ENCODE data around the gene GNA14.
"Not testable (repeated sequence)": the region's sequence is repeated elsewhere in the genome, so short reads cannot be mapped to it uniquely, and the experiment has no call there.

GNA14 gene

GRCh38 chr9:77661566-77662085 lies 13.5 kb upstream of the GNA14 start:
- no peaks in the 10 kb centered on the region for H3K36me3 Mint-ChIP-seq (ENCODE audit: low read depth)
- H3K4me1 Mint-ChIP-seq (ENCODE audit: low read depth): peaks cover 1% of the 10 kb centered on the region
- H3K4me3 Mint-ChIP-seq: no peak overlapping the region
- H3K27me3 Mint-ChIP-seq: peaks cover under 1% of the 10 kb centered on the region
- no peaks in the 10 kb centered on the region for H3K9me3 Mint-ChIP-seq
- DNase-seq: no peak
- H3K27ac Mint-ChIP-seq: no peak overlapping the region

GRCh38 chr9:77659926-77660325 lies 11.8 kb upstream of the GNA14 start:
- Mint-ChIP-seq H3K4me3 (no peak overlapping the region), H3K36me3 (ENCODE audit: low read depth) (no peaks in the 10 kb centered on the region), H3K9me3 (no peaks in the 10 kb centered on the region), H3K27ac (no peak overlapping the region), H3K27me3 (peaks cover 5% of the 10 kb centered on the region), H3K4me1 (ENCODE audit: low read depth) (peaks cover 1% of the 10 kb centered on the region)
- DNase-seq: no peak

GRCh38 chr9:77651203-77651602 lies 3.1 kb upstream of the GNA14 start:
- Mint-ChIP-seq H3K27me3 (peaks cover 40% of the 10 kb centered on the region), H3K4me1 (ENCODE audit: low read depth) (peaks cover 16% of the 10 kb centered on the region), H3K9me3 (no peaks in the 10 kb centered on the region), H3K27ac (no peak overlapping the region), H3K4me3 (no peak overlapping the region), H3K36me3 (ENCODE audit: low read depth) (no peaks in the 10 kb centered on the region)
- no peak for DNase-seq

- peaks cover 54% of the 10 kb centered on the region for H3K27me3 Mint-ChIP-seq
- H3K36me3 Mint-ChIP-seq (ENCODE audit: low read depth): no peaks in the 10 kb centered on the region
- no peaks in the 10 kb centered on the region for H3K9me3 Mint-ChIP-seq
- H3K4me3 Mint-ChIP-seq: peak overlapping the region; percentile 70
- DNase-seq: no peak
- peaks cover 16% of the 10 kb centered on the region for H3K4me1 Mint-ChIP-seq (ENCODE audit: low read depth)
- no peak overlapping the region for H3K27ac Mint-ChIP-seq
These were observed 1.1 kb upstream of the GNA14 start for GRCh38 chr9:77649109-77649812.

GRCh38 chr9:77647267-77648233 lies 572 bp downstream of the GNA14 start:
- H3K36me3 Mint-ChIP-seq (ENCODE audit: low read depth): no peaks in the 10 kb centered on the region
- DNase-seq: peak; percentile 35
- peak overlapping the region; percentile 70 for H3K4me3 Mint-ChIP-seq
- H3K27me3 Mint-ChIP-seq: peaks cover 60% of the 10 kb centered on the region
- H3K9me3 Mint-ChIP-seq: no peaks in the 10 kb centered on the region
- H3K27ac Mint-ChIP-seq: no peak overlapping the region
- H3K4me1 Mint-ChIP-seq (ENCODE audit: low read depth): peaks cover 16% of the 10 kb centered on the region

- H3K27me3 Mint-ChIP-seq: peaks cover 56% of the 10 kb centered on the region
- DNase-seq: no peak
- no peak overlapping the region for H3K27ac Mint-ChIP-seq
- H3K4me1 Mint-ChIP-seq (ENCODE audit: low read depth): peaks cover 14% of the 10 kb centered on the region
- no peaks in the 10 kb centered on the region for H3K9me3 Mint-ChIP-seq
- no peaks in the 10 kb centered on the region for H3K36me3 Mint-ChIP-seq (ENCODE audit: low read depth)
- H3K4me3 Mint-ChIP-seq: no peak overlapping the region
These were observed 4.3 kb downstream of the GNA14 start for GRCh38 chr9:77643871-77644270.

GRCh38 chr9:77640741-77641580 lies 7.2 kb downstream of the GNA14 start:
- Mint-ChIP-seq H3K4me1 (ENCODE audit: low read depth) (no peaks in the 10 kb centered on the region), H3K9me3 (no peaks in the 10 kb centered on the region), H3K27ac (no peak overlapping the region), H3K36me3 (ENCODE audit: low read depth) (no peaks in the 10 kb centered on the region), H3K4me3 (no peak overlapping the region), H3K27me3 (peaks cover 30% of the 10 kb centered on the region)
- no peak for DNase-seq

- no peaks in the 10 kb centered on the region for H3K27me3 Mint-ChIP-seq
- no peaks in the 10 kb centered on the region for H3K36me3 Mint-ChIP-seq (ENCODE audit: low read depth)
- peaks cover 2% of the 10 kb centered on the region for H3K9me3 Mint-ChIP-seq
- no peak overlapping the region for H3K4me3 Mint-ChIP-seq
- no peak overlapping the region for H3K27ac Mint-ChIP-seq
- no peak for DNase-seq
- no peaks in the 10 kb centered on the region for H3K4me1 Mint-ChIP-seq (ENCODE audit: low read depth)
These were observed 15.5 kb downstream of the GNA14 start for GRCh38 chr9:77632652-77633051.

- H3K4me3 Mint-ChIP-seq; H3K4me1 Mint-ChIP-seq (ENCODE audit: low read depth); H3K27ac Mint-ChIP-seq; H3K27me3 Mint-ChIP-seq; DNase-seq; H3K36me3 Mint-ChIP-seq (ENCODE audit: low read depth); H3K9me3 Mint-ChIP-seq: not testable (repeated sequence)
These were observed 19.3 kb downstream of the GNA14 start for GRCh38 chr9:77628864-77629263.

GRCh38 chr9:77616191-77616590 lies 31.9 kb downstream of the GNA14 start:
- H3K9me3 Mint-ChIP-seq: no peaks in the 10 kb centered on the region
- no peak overlapping the region for H3K4me3 Mint-ChIP-seq
- DNase-seq: no peak
- H3K36me3 Mint-ChIP-seq (ENCODE audit: low read depth): no peaks in the 10 kb centered on the region
- no peaks in the 10 kb centered on the region for H3K4me1 Mint-ChIP-seq (ENCODE audit: low read depth)
- no peaks in the 10 kb centered on the region for H3K27me3 Mint-ChIP-seq
- H3K27ac Mint-ChIP-seq: no peak overlapping the region

GRCh38 chr9:77614645-77615044 lies 33.5 kb downstream of the GNA14 start:
- no peaks in the 10 kb centered on the region for H3K4me1 Mint-ChIP-seq (ENCODE audit: low read depth)
- no peak overlapping the region for H3K4me3 Mint-ChIP-seq
- H3K27ac Mint-ChIP-seq: no peak overlapping the region
- no peaks in the 10 kb centered on the region for H3K36me3 Mint-ChIP-seq (ENCODE audit: low read depth)
- H3K9me3 Mint-ChIP-seq: no peaks in the 10 kb centered on the region
- H3K27me3 Mint-ChIP-seq: peaks cover under 1% of the 10 kb centered on the region
- no peak for DNase-seq

- Mint-ChIP-seq H3K36me3 (ENCODE audit: low read depth) (no peaks in the 10 kb centered on the region), H3K27me3 (peaks cover 14% of the 10 kb centered on the region), H3K9me3 (no peaks in the 10 kb centered on the region), H3K27ac (no peak overlapping the region), H3K4me3 (no peak overlapping the region), H3K4me1 (ENCODE audit: low read depth) (no peaks in the 10 kb centered on the region)
- no peak for DNase-seq
These were observed 41.6 kb downstream of the GNA14 start for GRCh38 chr9:77606526-77606925.

GRCh38 chr9:77605449-77606220 lies 42.5 kb downstream of the GNA14 start:
- Mint-ChIP-seq H3K27ac (no peak overlapping the region), H3K36me3 (ENCODE audit: low read depth) (no peaks in the 10 kb centered on the region), H3K9me3 (no peaks in the 10 kb centered on the region), H3K4me3 (no peak overlapping the region), H3K27me3 (peaks cover 14% of the 10 kb centered on the region), H3K4me1 (ENCODE audit: low read depth) (no peaks in the 10 kb centered on the region)
- no peak for DNase-seq

- DNase-seq: no peak
- Mint-ChIP-seq H3K27ac (no peak overlapping the region), H3K4me3 (no peak overlapping the region), H3K27me3 (peaks cover 10% of the 10 kb centered on the region), H3K36me3 (ENCODE audit: low read depth) (no peaks in the 10 kb centered on the region), H3K9me3 (no peaks in the 10 kb centered on the region), H3K4me1 (ENCODE audit: low read depth) (no peaks in the 10 kb centered on the region)
These were observed 43.8 kb downstream of the GNA14 start for GRCh38 chr9:77604316-77604715.
